K562 (cell line): ENCODE results near the gene ZNF143. TPM values are rescaled to one million over a fixed set of nuclear protein-coding genes. Genes with fewer than 3 reads are reported as not detected.

Source experiments
- CBX2 ChIP-seq: fragments of 200-600 bp; sonication (generic); IDR thresholded peaks from one replicate; pipeline ENCODE4 v1.6.1; 2012; ENCODE audit warnings: mild to moderate bottlenecking, low read length, inconsistent platforms; ENCODE audit not compliant: insufficient read depth, poor library complexity, severe bottlenecking
- CREB3L1 ChIP-seq: fragments of 450-650 bp; IDR thresholded peaks from 2 replicates; pipeline ENCODE4 v1.6.1; 2014; ENCODE audit warnings: low read depth, mild to moderate bottlenecking, moderate library complexity, borderline replicate concordance
- EWSR1 ChIP-seq: fragments of 450-650 bp; IDR thresholded peaks from 2 replicates; pipeline ENCODE4 v1.6.1; 2018; ENCODE audit warnings: borderline replicate concordance, mild to moderate bottlenecking, low read depth, moderate library complexity; ENCODE audit not compliant: partially characterized antibody
- GTF2A2 ChIP-seq: IDR thresholded peaks from 2 replicates; pipeline ENCODE4 v1.6.1; 2016; ENCODE audit warnings: mild to moderate bottlenecking, missing genetic modification characterization, missing compliant biosample characterization
- LEF1 ChIP-seq: fragments of 450-650 bp; IDR thresholded peaks from 2 replicates; pipeline ENCODE4 v1.6.1; 2016; ENCODE audit warnings: mild to moderate bottlenecking
- MBD2 ChIP-seq: sonication (generic); IDR thresholded peaks from 2 replicates; pipeline ENCODE4 v1.6.1; 2016; ENCODE audit warnings: low read depth, borderline replicate concordance
- MIER1 ChIP-seq: fragments of 450-650 bp; IDR thresholded peaks from 2 replicates; pipeline ENCODE4 v1.6.1; 2016; ENCODE audit warnings: antibody characterized with exemption, mild to moderate bottlenecking, low read depth
- RFX1 ChIP-seq: fragments of 450-650 bp; IDR thresholded peaks from 2 replicates; pipeline ENCODE4 v1.6.1; 2016; ENCODE audit warnings: mild to moderate bottlenecking, moderate library complexity
- ZBTB12 ChIP-seq: fragments of 250-450 bp; sonication (Bioruptor Pico); IDR thresholded peaks from 2 replicates; pipeline ENCODE4 v1.4.0; 2020
- ZNF561 ChIP-seq: fragments of 450-650 bp; formaldehyde crosslinking; conservative IDR thresholded peaks from 2 replicates; pipeline ENCODE4 v1.4.0; 2020; ENCODE audit warnings: mild to moderate bottlenecking, moderate library complexity
- ZNF586 ChIP-seq: fragments of 450-650 bp; formaldehyde crosslinking; conservative IDR thresholded peaks from 2 replicates; pipeline ENCODE4 v1.4.0; 2020; ENCODE audit warnings: mild to moderate bottlenecking, moderate library complexity
- ZNF76 ChIP-seq: fragments of 250-450 bp; sonication (Bioruptor Pico); IDR thresholded peaks from 2 replicates; pipeline ENCODE4 v1.4.0; 2020; ENCODE audit warnings: mild to moderate bottlenecking, moderate library complexity, borderline replicate concordance
- polyA plus RNA-seq, 8 experiments: library from polyadenylated mRNA; depleted of rRNA in 4 of 8; stranded (reverse) in 5 of 8; unstranded in 3 of 8; fragments of >200 nt; fragmentation: Nextera tagmentation in 2 of 8; fragmentation: Illumina TruSeq in 1 of 8; extraction: Ambion mirVana in 2 of 8; extraction: Trizol in 1 of 8; gene quantifications; 2 replicates each; pipeline versions ENCODE4 v1.2.1 to v1.2.3, GENCODE V29; 2011 to 2014; ENCODE audit warnings: inconsistent platforms in 1 of 8, missing spikeins in 1 of 8
- total RNA-seq, 7 experiments: library from RNA; depleted of rRNA in 6 of 7; stranded (reverse); fragments of >200 nt in 6 of 7; fragmentation: Illumina TruSeq in 2 of 7; extraction: Trizol in 2 of 7; gene quantifications; 2 replicates each; pipeline versions ENCODE4 v1.2.1 to v1.2.3, GENCODE V29; 2011 to 2021; ENCODE audit warnings: low replicate concordance in 1 of 7
- TF ChIP-seq, protein P1 (sequence below), 2 experiments: fragments of 450-650 bp; IDR thresholded peaks; 2 replicates each; pipeline ENCODE4 v1.6.1; 2016; ENCODE audit warnings: mild to moderate bottlenecking in 2 of 2, borderline replicate concordance in 1 of 2, low read depth in 1 of 2, moderate library complexity in 1 of 2

ZNF143 gene
- total and polyA plus RNA-seq, 9 of the 15 experiments (the other 6 are each of a cell fraction or from before 2014, with no cell fraction given): 18.4 to 58.5 (median 27.1) TPM

DNA sequence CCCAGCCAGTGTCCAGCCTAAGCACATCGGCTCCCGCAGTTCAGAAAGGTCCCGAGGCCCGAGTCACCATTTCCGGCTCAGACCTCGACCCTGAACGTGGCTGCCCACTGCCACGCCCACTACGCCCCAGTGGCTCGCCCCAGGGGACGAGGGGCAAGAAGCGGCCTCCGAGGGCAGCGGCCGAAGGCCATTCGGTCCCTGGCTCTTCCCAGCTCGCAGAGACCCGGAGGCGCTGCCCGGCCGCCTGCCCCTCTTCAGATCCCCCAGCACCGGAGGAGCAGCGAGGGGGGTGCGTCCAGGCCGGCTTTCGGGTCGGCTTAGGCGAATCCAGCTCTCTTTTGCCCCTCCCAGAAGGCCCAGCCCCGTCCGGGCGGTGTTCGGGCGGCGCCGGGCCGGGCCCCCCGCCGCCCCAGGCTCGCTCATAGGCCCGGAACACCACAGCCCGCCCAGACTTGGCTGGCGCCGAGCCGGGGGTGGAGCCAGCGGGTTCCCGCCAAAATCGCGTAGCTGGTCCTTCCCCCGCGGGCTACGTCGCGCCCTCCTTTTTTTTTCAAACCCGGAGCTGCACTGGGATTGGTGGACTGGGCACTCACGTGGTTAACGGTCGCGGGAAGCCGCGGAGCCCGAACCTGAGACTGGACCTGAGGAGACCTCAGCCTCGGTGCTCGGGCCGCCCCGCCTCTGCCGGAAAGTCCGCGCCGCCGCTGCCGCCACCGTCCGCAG lies 112.4 kb downstream of the ZNF143 start, which contains the start of gene WEE1 (continued):
- peak; percentile 56 for TF ChIP-seq ZBTB12 (CRISPR knock-in tag)
- no peak; the same call in 1 of the 2 replicates for TF ChIP-seq MBD2
- TF ChIP-seq MIER1: no peak
- no peak for TF ChIP-seq ZNF561 (CRISPR knock-in tag)
- no peak for TF ChIP-seq ZNF586 (CRISPR knock-in tag)
- TF ChIP-seq CBX2: no peak
- TF ChIP-seq GTF2A2: no peak
- no peak for TF ChIP-seq RFX1
- no peak for TF ChIP-seq ZNF76 (CRISPR knock-in tag)
- no peak for TF ChIP-seq LEF1
- no peak for TF ChIP-seq EWSR1
- TF ChIP-seq, protein P1, sequence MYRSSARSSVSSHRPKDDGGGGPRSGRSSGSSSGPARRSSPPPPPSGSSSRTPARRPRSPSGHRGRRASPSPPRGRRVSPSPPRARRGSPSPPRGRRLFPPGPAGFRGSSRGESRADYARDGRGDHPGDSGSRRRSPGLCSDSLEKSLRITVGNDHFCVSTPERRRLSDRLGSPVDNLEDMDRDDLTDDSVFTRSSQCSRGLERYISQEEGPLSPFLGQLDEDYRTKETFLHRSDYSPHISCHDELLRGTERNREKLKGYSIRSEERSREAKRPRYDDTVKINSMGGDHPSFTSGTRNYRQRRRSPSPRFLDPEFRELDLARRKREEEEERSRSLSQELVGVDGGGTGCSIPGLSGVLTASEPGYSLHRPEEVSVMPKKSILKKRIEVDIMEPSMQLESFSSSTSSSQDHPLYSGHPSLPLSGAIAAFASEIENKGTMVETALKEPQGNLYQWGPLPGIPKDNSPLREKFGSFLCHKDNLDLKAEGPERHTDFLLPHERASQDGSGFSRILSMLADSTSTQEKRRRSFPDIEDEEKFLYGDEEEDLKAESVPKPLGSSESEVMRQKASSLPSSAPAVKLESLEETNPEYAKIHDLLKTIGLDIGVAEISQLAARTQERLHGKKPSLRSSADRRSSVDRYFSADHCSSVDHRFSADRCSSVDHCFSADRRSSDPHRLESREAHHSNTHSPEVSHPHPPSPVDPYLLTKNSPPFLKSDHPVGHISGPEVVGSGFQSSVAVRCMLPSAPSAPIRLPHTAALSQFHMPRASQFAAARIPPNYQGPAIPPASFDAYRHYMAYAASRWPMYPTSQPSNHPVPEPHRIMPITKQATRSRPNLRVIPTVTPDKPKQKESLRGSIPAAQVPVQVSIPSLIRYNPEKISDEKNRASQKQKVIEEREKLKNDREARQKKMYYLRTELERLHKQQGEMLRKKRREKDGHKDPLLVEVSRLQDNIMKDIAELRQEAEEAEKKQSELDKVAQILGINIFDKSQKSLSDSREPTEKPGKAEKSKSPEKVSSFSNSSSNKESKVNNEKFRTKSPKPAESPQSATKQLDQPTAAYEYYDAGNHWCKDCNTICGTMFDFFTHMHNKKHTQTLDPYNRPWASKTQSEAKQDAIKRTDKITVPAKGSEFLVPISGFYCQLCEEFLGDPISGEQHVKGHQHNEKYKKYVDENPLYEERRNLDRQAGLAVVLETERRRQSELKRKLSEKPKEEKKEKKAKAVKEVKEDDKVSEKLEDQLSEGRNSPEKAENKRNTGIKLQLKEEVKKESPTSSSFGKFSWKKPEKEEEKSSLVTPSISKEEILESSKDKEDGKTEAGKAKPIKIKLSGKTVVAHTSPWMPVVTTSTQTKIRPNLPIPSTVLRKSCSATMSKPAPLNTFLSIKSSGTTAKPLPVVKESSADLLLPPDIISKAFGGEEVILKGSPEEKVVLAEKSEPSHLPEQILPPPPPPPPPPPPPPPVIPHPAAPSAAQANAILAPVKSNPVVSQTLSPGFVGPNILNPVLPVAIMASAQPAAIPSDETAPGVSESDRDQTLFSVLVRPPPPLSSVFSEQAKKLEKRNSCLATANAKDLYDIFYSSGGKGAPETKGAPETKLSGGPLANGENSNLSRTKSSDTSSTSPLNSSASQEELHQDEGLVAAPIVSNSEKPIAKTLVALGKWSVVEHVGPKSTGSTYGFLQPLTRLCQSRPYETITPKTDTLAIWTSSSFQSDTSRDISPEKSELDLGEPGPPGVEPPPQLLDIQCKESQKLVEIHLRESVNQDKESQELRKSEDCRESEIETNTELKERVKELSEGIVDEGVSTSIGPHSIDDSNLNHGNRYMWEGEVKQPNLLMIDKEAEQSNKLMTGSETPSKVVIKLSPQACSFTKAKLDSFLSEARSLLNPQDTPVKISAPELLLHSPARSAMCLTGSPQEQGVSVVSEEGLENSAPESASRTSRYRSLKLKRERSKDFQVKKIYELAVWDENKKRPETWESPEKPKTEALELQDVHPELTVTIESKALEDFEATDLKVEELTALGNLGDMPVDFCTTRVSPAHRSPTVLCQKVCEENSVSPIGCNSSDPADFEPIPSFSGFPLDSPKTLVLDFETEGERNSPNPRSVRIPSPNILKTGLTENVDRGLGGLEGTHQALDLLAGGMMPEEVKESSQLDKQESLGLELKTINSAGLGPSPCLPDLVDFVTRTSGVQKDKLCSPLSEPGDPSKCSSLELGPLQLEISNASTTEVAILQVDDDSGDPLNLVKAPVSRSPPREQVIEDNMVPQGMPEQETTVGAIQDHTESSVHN (IDR thresholded peaks at IDR 0.05; ENCODE audit: borderline replicate concordance in 1 of 2, low read depth in 1 of 2): no peak
- peak; percentile 53; the same call in 1 of the 2 replicates for TF ChIP-seq CREB3L1
